WTC11 (cell line): ENCODE results near the gene GSG1L. TPM values are rescaled to one million over a fixed set of nuclear protein-coding genes. Genes with fewer than 3 reads are reported as not detected.

Experiments
- ATAC-seq: fragments of 200-7000 bp; cut with Tn5 transposase; 2 replicates; pipeline ENCODE4 v1.10.0; 2021; ENCODE audit warnings: mild to moderate bottlenecking, moderate library complexity
- CTCF ChIA-PET: fragments of 300-600 bp; sonication (Branson Sonifier 250); formaldehyde crosslinking; loops from one replicate; lab custom pipeline; 2021; ENCODE audit warnings: antibody characterized with exemption; lab: Charles Lee
- POLR2A ChIA-PET: fragments of 350-600 bp; sonication (Branson Sonifier 250); formaldehyde crosslinking; loops from one replicate; lab custom pipeline; 2021; ENCODE audit warnings: antibody characterized with exemption; lab: Charles Lee
- DNase-seq: peaks from one replicate; pipeline ENCODE4 v3.0.0; 2021; ENCODE audit warnings: low spot score
- H3K27ac Mint-ChIP-seq: 2 replicates; pipeline ENCODE4 v1.8.0; 2021; ENCODE audit warnings: mixed read lengths
- H3K27me3 Mint-ChIP-seq: 2 replicates; pipeline ENCODE4 v1.8.0; 2021; ENCODE audit warnings: low read depth, mild to moderate bottlenecking, moderate library complexity, mixed read lengths
- H3K36me3 Mint-ChIP-seq: 2 replicates; pipeline ENCODE4 v1.8.0; 2021; ENCODE audit warnings: mixed read lengths
- H3K4me1 Mint-ChIP-seq: 2 replicates; pipeline ENCODE4 v1.8.0; 2022; ENCODE audit warnings: mixed read lengths
- H3K4me3 Mint-ChIP-seq: 2 replicates; pipeline ENCODE4 v1.8.0; 2021; ENCODE audit warnings: mild to moderate bottlenecking, moderate library complexity, mixed read lengths
- H3K9me3 Mint-ChIP-seq: 2 replicates; pipeline ENCODE4 v1.8.0; 2021; ENCODE audit warnings: mixed read lengths
- EMX1 ChIP-seq: fragments of 250-450 bp; sonication (Bioruptor Pico); IDR thresholded peaks from 2 replicates; pipeline ENCODE4 v1.8.0; 2021; ENCODE audit warnings: mild to moderate bottlenecking
- FOXJ3 ChIP-seq: sonication (generic); formaldehyde crosslinking; IDR thresholded peaks from 2 replicates; pipeline ENCODE4 v1.9.0; 2021; ENCODE audit warnings: missing genetic modification reagents, mild to moderate bottlenecking, borderline replicate concordance
- GTF2I ChIP-seq: fragments of 250-450 bp; sonication (Bioruptor Pico); conservative IDR thresholded peaks from 2 replicates; pipeline ENCODE4 v1.4.0; 2021; ENCODE audit warnings: mild to moderate bottlenecking
- HMGXB4 ChIP-seq: sonication (generic); formaldehyde crosslinking; IDR thresholded peaks from 2 replicates; pipeline ENCODE4 v1.8.1; 2023; ENCODE audit warnings: mild to moderate bottlenecking, moderate library complexity, missing genetic modification reagents
- JAZF1 ChIP-seq: fragments of 250-450 bp; sonication (Bioruptor Pico); IDR thresholded peaks from 2 replicates; pipeline ENCODE4 v1.9.0; 2021; ENCODE audit warnings: moderate library complexity, mild to moderate bottlenecking, inconsistent platforms
- KAT7 ChIP-seq: sonication (generic); formaldehyde crosslinking; IDR thresholded peaks from 2 replicates; pipeline ENCODE4 v1.8.1; 2023; ENCODE audit warnings: missing genetic modification reagents, mild to moderate bottlenecking, borderline replicate concordance
- NFATC4 ChIP-seq: fragments of 250-450 bp; sonication (Bioruptor Pico); IDR thresholded peaks from 2 replicates; pipeline ENCODE4 v1.9.0; 2021; ENCODE audit warnings: mild to moderate bottlenecking
- NFYB ChIP-seq: sonication (generic); formaldehyde crosslinking; conservative IDR thresholded peaks from 2 replicates; pipeline ENCODE4 v1.8.0; 2022; ENCODE audit warnings: low read depth, missing genetic modification reagents
- SMAD4 ChIP-seq: sonication (generic); formaldehyde crosslinking; IDR thresholded peaks from 2 replicates; pipeline ENCODE4 v1.8.0; 2022; ENCODE audit warnings: mild to moderate bottlenecking, missing genetic modification reagents
- SP1 ChIP-seq: sonication (generic); formaldehyde crosslinking; conservative IDR thresholded peaks from 2 replicates; pipeline ENCODE4 v1.8.1; 2022; ENCODE audit warnings: missing genetic modification reagents
- TEAD4 ChIP-seq: sonication (generic); formaldehyde crosslinking; IDR thresholded peaks from 2 replicates; pipeline ENCODE4 v1.8.0; 2022; ENCODE audit warnings: mild to moderate bottlenecking, missing genetic modification reagents
- ZMAT4 ChIP-seq: fragments of 250-450 bp; sonication (Bioruptor Pico); IDR thresholded peaks from 2 replicates; pipeline ENCODE4 v1.9.0; 2021; ENCODE audit warnings: mild to moderate bottlenecking
- ZNF232 ChIP-seq: sonication (generic); formaldehyde crosslinking; IDR thresholded peaks from 2 replicates; pipeline ENCODE4 v1.8.0; 2022; ENCODE audit warnings: mild to moderate bottlenecking, missing genetic modification reagents
- ZNF281 ChIP-seq: sonication (generic); formaldehyde crosslinking; IDR thresholded peaks from 2 replicates; pipeline ENCODE4 v1.8.0; 2023; ENCODE audit warnings: mild to moderate bottlenecking, missing genetic modification reagents
- ZNF317 ChIP-seq: sonication (generic); formaldehyde crosslinking; IDR thresholded peaks from 2 replicates; pipeline ENCODE4 v1.8.1; 2023; ENCODE audit warnings: low read depth, mild to moderate bottlenecking, moderate library complexity, missing genetic modification reagents, borderline replicate concordance
- ZNF512 ChIP-seq: sonication (generic); formaldehyde crosslinking; IDR thresholded peaks from 2 replicates; pipeline ENCODE4 v1.8.1; 2022; ENCODE audit warnings: missing genetic modification reagents, borderline replicate concordance
- ZNF532 ChIP-seq: fragments of 250-450 bp; sonication (Bioruptor Pico); IDR thresholded peaks from 2 replicates; pipeline ENCODE4 v1.9.0; 2021; ENCODE audit warnings: mild to moderate bottlenecking, borderline replicate concordance
- total RNA-seq: library from RNA; stranded (reverse); gene quantifications from 3 replicates; pipeline ENCODE4 v1.2.3, GENCODE V29; 2021

GSG1L gene
- total RNA-seq, 1 experiment from 2014 or later, result 0.28 TPM

- Mint-ChIP-seq H3K4me3 (no peak overlapping the region), H3K4me1 (no peaks in the 10 kb centered on the region), H3K27me3 (no peaks in the 10 kb centered on the region), H3K36me3 (peaks cover 79% of the 10 kb centered on the region), H3K27ac (no peak overlapping the region)
- CTCF ChIA-PET, result interaction anchor here (1.7 to 2.6 kb wide), 2 partner anchors 10 to 30 kb away, joined by 7 to 8 read pairs; no protein-coding TSS in a partner anchor
- ATAC-seq, result no peak
- POLR2A ChIA-PET, result no interaction called here
- no peak for TF ChIP-seq SMAD4 (CRISPR knock-in tag)
- no peak for TF ChIP-seq ZNF512 (CRISPR knock-in tag)
- no peak for TF ChIP-seq JAZF1 (CRISPR knock-in tag)
- TF ChIP-seq KAT7 (CRISPR knock-in tag), result no peak
- TF ChIP-seq EMX1, result no peak
- no peak for TF ChIP-seq NFYB (CRISPR knock-in tag)
- TF ChIP-seq ZNF317 (CRISPR knock-in tag), result no peak
- TF ChIP-seq SP1, result no peak
- no peak for TF ChIP-seq NFATC4
- TF ChIP-seq ZNF232, result no peak
- TF ChIP-seq ZNF281 (CRISPR knock-in tag), result no peak
- no peak for TF ChIP-seq ZMAT4 (CRISPR knock-in tag)
- TF ChIP-seq TEAD4 (CRISPR knock-in tag), result no peak
- TF ChIP-seq ZNF532, result no peak
- no peak for TF ChIP-seq FOXJ3
- TF ChIP-seq GTF2I (CRISPR knock-in tag), result no peak
- no peak for TF ChIP-seq HMGXB4 (CRISPR knock-in tag)
- TF ChIP-seq, all 79 proteins: peak for 0
- DNase-seq, result no peak
- no peaks in the 10 kb centered on the region for H3K9me3 Mint-ChIP-seq
Measured at GRCh38 chr16:28100810-28101532, 37.5 kb upstream of the GSG1L start.
